ENCODE measurements around the gene NRAP. TPM values are rescaled to one million over a fixed set of nuclear protein-coding genes. Genes with fewer than 3 reads are reported as not detected.
A peak's percentile ranks its signal among the peaks of the same experiment; 100 is the strongest.

NRAP gene
- total and polyA plus RNA-seq, 2 experiments from 2014 or later: not detected

DNA sequence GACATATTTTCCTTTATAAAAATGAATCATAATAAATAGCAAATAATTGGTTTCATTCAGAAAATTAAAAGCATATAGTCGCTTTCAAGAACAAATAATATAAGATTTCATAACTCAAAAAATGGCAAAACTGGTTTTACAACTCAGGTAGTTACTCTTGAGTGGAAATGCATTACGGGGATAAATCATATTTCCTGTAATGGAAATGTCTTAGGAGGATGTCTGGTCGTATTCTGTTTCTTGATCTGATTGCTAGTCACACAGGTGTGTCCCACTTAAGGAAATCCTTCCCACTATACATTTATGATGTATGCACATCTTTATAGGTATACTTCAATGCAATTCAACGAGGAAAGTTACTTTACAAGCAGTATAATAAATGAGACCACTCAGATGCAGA is 20.7 kb downstream of the NRAP start:
- DNase-seq (ENCODE audit: low spot score) (peak; percentile 2), ATAC-seq (no peak)
- Mint-ChIP-seq H3K9me3 (no peaks in the 10 kb centered on the region), H3K4me1 (no peaks in the 10 kb centered on the region; the same call in 1 of the 3 replicates), H3K27me3 (ENCODE audit: insufficient read depth, low read depth, poor library complexity) (peaks cover 4% of the 10 kb centered on the region), H3K36me3 (ENCODE audit: low read depth) (no peaks in the 10 kb centered on the region), H3K27ac (no peak overlapping the region), H3K4me3 (no peak overlapping the region)
- Histone ChIP-seq H3K4me2 (no peak overlapping the region), H3F3A (replicated peaks; ENCODE audit: low read depth) (no peaks in the 10 kb centered on the region), H3K36me3 (ENCODE audit: insufficient read depth) (no peaks in the 10 kb centered on the region), H3K27ac (ENCODE audit: low read depth) (no peak overlapping the region), H4K20me1 (replicated peaks; ENCODE audit: insufficient read depth) (no peaks in the 10 kb centered on the region), H3K4me3 (no peak overlapping the region), H2AFZ (no peak overlapping the region), H3K9me2 (ENCODE audit: insufficient read depth) (no peaks in the 10 kb centered on the region), H3K4me1 (ENCODE audit: insufficient read depth) (no peaks in the 10 kb centered on the region), H3K79me2 (replicated peaks; ENCODE audit: insufficient read depth) (no peaks in the 10 kb centered on the region), H3K27me3 (ENCODE audit: insufficient read depth) (no peaks in the 10 kb centered on the region)
- TF ChIP-seq STAT1 (IDR thresholded peaks at IDR 0.05; ENCODE audit: unreplicated experiment): no peak
- TF ChIP-seq, protein P1, sequence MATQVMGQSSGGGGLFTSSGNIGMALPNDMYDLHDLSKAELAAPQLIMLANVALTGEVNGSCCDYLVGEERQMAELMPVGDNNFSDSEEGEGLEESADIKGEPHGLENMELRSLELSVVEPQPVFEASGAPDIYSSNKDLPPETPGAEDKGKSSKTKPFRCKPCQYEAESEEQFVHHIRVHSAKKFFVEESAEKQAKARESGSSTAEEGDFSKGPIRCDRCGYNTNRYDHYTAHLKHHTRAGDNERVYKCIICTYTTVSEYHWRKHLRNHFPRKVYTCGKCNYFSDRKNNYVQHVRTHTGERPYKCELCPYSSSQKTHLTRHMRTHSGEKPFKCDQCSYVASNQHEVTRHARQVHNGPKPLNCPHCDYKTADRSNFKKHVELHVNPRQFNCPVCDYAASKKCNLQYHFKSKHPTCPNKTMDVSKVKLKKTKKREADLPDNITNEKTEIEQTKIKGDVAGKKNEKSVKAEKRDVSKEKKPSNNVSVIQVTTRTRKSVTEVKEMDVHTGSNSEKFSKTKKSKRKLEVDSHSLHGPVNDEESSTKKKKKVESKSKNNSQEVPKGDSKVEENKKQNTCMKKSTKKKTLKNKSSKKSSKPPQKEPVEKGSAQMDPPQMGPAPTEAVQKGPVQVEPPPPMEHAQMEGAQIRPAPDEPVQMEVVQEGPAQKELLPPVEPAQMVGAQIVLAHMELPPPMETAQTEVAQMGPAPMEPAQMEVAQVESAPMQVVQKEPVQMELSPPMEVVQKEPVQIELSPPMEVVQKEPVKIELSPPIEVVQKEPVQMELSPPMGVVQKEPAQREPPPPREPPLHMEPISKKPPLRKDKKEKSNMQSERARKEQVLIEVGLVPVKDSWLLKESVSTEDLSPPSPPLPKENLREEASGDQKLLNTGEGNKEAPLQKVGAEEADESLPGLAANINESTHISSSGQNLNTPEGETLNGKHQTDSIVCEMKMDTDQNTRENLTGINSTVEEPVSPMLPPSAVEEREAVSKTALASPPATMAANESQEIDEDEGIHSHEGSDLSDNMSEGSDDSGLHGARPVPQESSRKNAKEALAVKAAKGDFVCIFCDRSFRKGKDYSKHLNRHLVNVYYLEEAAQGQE (IDR thresholded peaks at IDR 0.05; ENCODE audit: unreplicated experiment): no peak
- no peak for TF ChIP-seq NANOG (IDR thresholded peaks at IDR 0.05; ENCODE audit: borderline replicate concordance)
- no peak for TF ChIP-seq EZH2 (IDR thresholded peaks at IDR 0.05; ENCODE audit: low read depth, unreplicated experiment)
- TF ChIP-seq JUNB (IDR thresholded peaks at IDR 0.05; ENCODE audit: unreplicated experiment): no peak
- TF ChIP-seq ZNF331 (CRISPR knock-in tag; IDR thresholded peaks at IDR 0.05; ENCODE audit: low read depth): no peak
- TF ChIP-seq POLR2AphosphoS5 (IDR thresholded peaks at IDR 0.05; ENCODE audit: low read depth): no peak
- no peak for TF ChIP-seq EZH2phosphoT487 (IDR thresholded peaks at IDR 0.05; ENCODE audit: unreplicated experiment)
- no peak for TF ChIP-seq CREB1 (CRISPR knock-in tag; IDR thresholded peaks at IDR 0.05; ENCODE audit: low read depth)
- no peak for TF ChIP-seq ZNF114 (CRISPR knock-in tag; IDR thresholded peaks at IDR 0.05)
- TF ChIP-seq, protein P2, sequence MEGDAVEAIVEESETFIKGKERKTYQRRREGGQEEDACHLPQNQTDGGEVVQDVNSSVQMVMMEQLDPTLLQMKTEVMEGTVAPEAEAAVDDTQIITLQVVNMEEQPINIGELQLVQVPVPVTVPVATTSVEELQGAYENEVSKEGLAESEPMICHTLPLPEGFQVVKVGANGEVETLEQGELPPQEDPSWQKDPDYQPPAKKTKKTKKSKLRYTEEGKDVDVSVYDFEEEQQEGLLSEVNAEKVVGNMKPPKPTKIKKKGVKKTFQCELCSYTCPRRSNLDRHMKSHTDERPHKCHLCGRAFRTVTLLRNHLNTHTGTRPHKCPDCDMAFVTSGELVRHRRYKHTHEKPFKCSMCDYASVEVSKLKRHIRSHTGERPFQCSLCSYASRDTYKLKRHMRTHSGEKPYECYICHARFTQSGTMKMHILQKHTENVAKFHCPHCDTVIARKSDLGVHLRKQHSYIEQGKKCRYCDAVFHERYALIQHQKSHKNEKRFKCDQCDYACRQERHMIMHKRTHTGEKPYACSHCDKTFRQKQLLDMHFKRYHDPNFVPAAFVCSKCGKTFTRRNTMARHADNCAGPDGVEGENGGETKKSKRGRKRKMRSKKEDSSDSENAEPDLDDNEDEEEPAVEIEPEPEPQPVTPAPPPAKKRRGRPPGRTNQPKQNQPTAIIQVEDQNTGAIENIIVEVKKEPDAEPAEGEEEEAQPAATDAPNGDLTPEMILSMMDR (conservative IDR thresholded peaks at IDR 0.05; ENCODE audit: low read depth in 2 of 2): no peak
- TF ChIP-seq, protein P3, sequence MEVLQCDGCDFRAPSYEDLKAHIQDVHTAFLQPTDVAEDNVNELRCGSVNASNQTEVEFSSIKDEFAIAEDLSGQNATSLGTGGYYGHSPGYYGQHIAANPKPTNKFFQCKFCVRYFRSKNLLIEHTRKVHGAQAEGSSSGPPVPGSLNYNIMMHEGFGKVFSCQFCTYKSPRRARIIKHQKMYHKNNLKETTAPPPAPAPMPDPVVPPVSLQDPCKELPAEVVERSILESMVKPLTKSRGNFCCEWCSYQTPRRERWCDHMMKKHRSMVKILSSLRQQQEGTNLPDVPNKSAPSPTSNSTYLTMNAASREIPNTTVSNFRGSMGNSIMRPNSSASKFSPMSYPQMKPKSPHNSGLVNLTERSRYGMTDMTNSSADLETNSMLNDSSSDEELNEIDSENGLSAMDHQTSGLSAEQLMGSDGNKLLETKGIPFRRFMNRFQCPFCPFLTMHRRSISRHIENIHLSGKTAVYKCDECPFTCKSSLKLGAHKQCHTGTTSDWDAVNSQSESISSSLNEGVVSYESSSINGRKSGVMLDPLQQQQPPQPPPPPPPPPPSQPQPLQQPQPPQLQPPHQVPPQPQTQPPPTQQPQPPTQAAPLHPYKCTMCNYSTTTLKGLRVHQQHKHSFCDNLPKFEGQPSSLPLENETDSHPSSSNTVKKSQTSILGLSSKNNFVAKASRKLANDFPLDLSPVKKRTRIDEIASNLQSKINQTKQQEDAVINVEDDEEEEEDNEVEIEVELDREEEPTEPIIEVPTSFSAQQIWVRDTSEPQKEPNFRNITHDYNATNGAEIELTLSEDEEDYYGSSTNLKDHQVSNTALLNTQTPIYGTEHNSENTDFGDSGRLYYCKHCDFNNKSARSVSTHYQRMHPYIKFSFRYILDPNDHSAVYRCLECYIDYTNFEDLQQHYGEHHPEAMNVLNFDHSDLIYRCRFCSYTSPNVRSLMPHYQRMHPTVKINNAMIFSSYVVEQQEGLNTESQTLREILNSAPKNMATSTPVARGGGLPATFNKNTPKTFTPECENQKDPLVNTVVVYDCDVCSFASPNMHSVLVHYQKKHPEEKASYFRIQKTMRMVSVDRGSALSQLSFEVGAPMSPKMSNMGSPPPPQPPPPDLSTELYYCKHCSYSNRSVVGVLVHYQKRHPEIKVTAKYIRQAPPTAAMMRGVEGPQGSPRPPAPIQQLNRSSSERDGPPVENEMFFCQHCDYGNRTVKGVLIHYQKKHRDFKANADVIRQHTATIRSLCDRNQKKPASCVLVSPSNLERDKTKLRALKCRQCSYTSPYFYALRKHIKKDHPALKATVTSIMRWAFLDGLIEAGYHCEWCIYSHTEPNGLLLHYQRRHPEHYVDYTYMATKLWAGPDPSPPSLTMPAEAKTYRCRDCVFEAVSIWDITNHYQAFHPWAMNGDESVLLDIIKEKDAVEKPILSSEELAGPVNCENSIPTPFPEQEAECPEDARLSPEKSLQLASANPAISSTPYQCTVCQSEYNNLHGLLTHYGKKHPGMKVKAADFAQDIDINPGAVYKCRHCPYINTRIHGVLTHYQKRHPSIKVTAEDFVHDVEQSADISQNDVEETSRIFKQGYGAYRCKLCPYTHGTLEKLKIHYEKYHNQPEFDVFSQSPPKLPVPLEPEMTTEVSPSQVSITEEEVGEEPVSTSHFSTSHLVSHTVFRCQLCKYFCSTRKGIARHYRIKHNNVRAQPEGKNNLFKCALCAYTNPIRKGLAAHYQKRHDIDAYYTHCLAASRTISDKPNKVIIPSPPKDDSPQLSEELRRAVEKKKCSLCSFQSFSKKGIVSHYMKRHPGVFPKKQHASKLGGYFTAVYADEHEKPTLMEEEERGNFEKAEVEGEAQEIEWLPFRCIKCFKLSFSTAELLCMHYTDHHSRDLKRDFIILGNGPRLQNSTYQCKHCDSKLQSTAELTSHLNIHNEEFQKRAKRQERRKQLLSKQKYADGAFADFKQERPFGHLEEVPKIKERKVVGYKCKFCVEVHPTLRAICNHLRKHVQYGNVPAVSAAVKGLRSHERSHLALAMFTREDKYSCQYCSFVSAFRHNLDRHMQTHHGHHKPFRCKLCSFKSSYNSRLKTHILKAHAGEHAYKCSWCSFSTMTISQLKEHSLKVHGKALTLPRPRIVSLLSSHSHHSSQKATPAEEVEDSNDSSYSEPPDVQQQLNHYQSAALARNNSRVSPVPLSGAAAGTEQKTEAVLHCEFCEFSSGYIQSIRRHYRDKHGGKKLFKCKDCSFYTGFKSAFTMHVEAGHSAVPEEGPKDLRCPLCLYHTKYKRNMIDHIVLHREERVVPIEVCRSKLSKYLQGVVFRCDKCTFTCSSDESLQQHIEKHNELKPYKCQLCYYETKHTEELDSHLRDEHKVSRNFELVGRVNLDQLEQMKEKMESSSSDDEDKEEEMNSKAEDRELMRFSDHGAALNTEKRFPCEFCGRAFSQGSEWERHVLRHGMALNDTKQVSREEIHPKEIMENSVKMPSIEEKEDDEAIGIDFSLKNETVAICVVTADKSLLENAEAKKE (CRISPR knock-in tag; IDR thresholded peaks at IDR 0.05): no peak
- TF ChIP-seq, protein P4, sequence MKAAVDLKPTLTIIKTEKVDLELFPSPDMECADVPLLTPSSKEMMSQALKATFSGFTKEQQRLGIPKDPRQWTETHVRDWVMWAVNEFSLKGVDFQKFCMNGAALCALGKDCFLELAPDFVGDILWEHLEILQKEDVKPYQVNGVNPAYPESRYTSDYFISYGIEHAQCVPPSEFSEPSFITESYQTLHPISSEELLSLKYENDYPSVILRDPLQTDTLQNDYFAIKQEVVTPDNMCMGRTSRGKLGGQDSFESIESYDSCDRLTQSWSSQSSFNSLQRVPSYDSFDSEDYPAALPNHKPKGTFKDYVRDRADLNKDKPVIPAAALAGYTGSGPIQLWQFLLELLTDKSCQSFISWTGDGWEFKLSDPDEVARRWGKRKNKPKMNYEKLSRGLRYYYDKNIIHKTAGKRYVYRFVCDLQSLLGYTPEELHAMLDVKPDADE (IDR thresholded peaks at IDR 0.05): no peak

Measured in GM23338 (cell line).